Hepatocyte (in vitro differentiated cells): ENCODE data around the gene ASXL3. TPM values are rescaled to one million over a fixed set of nuclear protein-coding genes. Genes with fewer than 3 reads are reported as not detected.

ENCODE experiments used
- DNase-seq: peaks from one replicate; pipeline ENCODE4 v3.0.0-alpha.2; 2016; ENCODE audit warnings: low spot score
- H2AFZ ChIP-seq: fragments of 200-600 bp; sonication (generic); 2 replicates; pipeline ENCODE4 v1.6.0; 2016; ENCODE audit warnings: antibody characterized with exemption, mild to moderate bottlenecking
- H3K27ac ChIP-seq: fragments of 200-600 bp; sonication (generic); 2 replicates; pipeline ENCODE4 v1.5.1; 2016; ENCODE audit warnings: mild to moderate bottlenecking
- H3K27me3 ChIP-seq: fragments of 200-600 bp; sonication (generic); 2 replicates; pipeline ENCODE4 v1.6.1; 2016
- H3K36me3 ChIP-seq: fragments of 200-600 bp; sonication (generic); replicated peaks from 2 replicates; pipeline ENCODE4 v1.5.1; 2016; ENCODE audit warnings: low read depth; ENCODE audit not compliant: insufficient read depth
- H3K4me1 ChIP-seq: fragments of 200-600 bp; sonication (generic); 2 replicates; pipeline ENCODE4 v1.5.1; 2016; ENCODE audit warnings: mild to moderate bottlenecking, moderate library complexity; ENCODE audit not compliant: insufficient read depth
- H3K4me2 ChIP-seq: fragments of 200-600 bp; sonication (generic); 2 replicates; pipeline ENCODE4 v1.6.0; 2016
- H3K4me3 ChIP-seq: fragments of 200-600 bp; sonication (generic); 2 replicates; pipeline ENCODE4 v1.5.1; 2016; ENCODE audit warnings: mild to moderate bottlenecking
- H3K79me2 ChIP-seq: fragments of 200-600 bp; sonication (generic); 2 replicates; pipeline ENCODE4 v1.6.0; 2017; ENCODE audit warnings: mild to moderate bottlenecking
- H3K9me2 ChIP-seq: fragments of 200-600 bp; sonication (generic); replicated peaks from 2 replicates; pipeline ENCODE4 v1.6.0; 2017; ENCODE audit warnings: mild to moderate bottlenecking; ENCODE audit not compliant: insufficient read depth
- H3K9me3 ChIP-seq: fragments of 200-600 bp; sonication (generic); 2 replicates; pipeline ENCODE4 v1.5.1; 2016; ENCODE audit warnings: low read depth, mild to moderate bottlenecking
- H4K20me1 ChIP-seq: fragments of 200-600 bp; sonication (generic); 2 replicates; pipeline ENCODE4 v1.6.0; 2016; ENCODE audit warnings: mild to moderate bottlenecking; ENCODE audit not compliant: insufficient read depth, poor library complexity, severe bottlenecking
- CTCF ChIP-seq: fragments of 200-600 bp; sonication (generic); IDR thresholded peaks from 2 replicates; pipeline ENCODE4 v1.5.1; 2016; ENCODE audit warnings: antibody characterized with exemption, mild to moderate bottlenecking; ENCODE audit not compliant: poor library complexity
- EZH2 ChIP-seq: fragments of 200-600 bp; sonication (generic); IDR thresholded peaks from 2 replicates; pipeline ENCODE4 v1.6.1; 2016; ENCODE audit warnings: antibody characterized with exemption, mild to moderate bottlenecking, borderline replicate concordance
- EZH2phosphoT487 ChIP-seq: fragments of 200-600 bp; sonication (generic); IDR thresholded peaks from one replicate; pipeline ENCODE4 v1.6.1; 2018; ENCODE audit warnings: antibody characterized with exemption, mild to moderate bottlenecking, low read depth, moderate library complexity; ENCODE audit not compliant: unreplicated experiment, severe bottlenecking
- WGBS: methylation state at CpG from one replicate; pipeline ENCODE4 v1.1.6; 2016; ENCODE audit warnings: low lambda C conversion rate; ENCODE audit errors: missing lambda C conversion rate; 5-methylcytosine and 5-hydroxymethylcytosine counted together
- polyA plus RNA-seq: library from polyadenylated mRNA; unstranded; fragments of >200 nt; fragmentation: Nextera tagmentation; extraction: Ambion mirVana; gene quantifications from 2 replicates; pipeline ENCODE4 v1.2.1, GENCODE V29; 2016
- total RNA-seq: library from RNA; depleted of rRNA; stranded (reverse); fragments of >200 nt; gene quantifications from 2 replicates; pipeline ENCODE4 v1.2.3, GENCODE V29; 2014

The ASXL3 gene
- total and polyA plus RNA-seq, 2 experiments from 2014 or later = 1.4 to 8.7 TPM

GRCh38 chr18:33583901-33584300 lies 5.9 kb downstream of the ASXL3 start:
- no peak overlapping the region for H3K4me2 ChIP-seq
- peaks cover 86% of the 10 kb centered on the region for H3K79me2 ChIP-seq
- H3K9me2 ChIP-seq = no peaks in the 10 kb centered on the region
- H3K9me3 ChIP-seq = no peaks in the 10 kb centered on the region
- no peaks in the 10 kb centered on the region for H3K36me3 ChIP-seq
- H4K20me1 ChIP-seq = no peaks in the 10 kb centered on the region
- WGBS = 81% methylated on average over 1 of the region's 1 CpG
- no peak for TF ChIP-seq CTCF
- no peak for TF ChIP-seq EZH2
- TF ChIP-seq EZH2phosphoT487 = no peak
- H3K27ac ChIP-seq = no peak overlapping the region
- no peaks in the 10 kb centered on the region for H3K27me3 ChIP-seq
- H3K4me1 ChIP-seq = peaks cover 5% of the 10 kb centered on the region
- no peak for DNase-seq
- no peak overlapping the region for H2AFZ ChIP-seq
- H3K4me3 ChIP-seq = no peak overlapping the region

- WGBS = 69% methylated on average over 3 of the region's 3 CpGs
- Histone ChIP-seq H3K27ac (no peak overlapping the region), H3K4me3 (no peak overlapping the region), H3K9me2 (no peaks in the 10 kb centered on the region), H3K27me3 (no peaks in the 10 kb centered on the region), H3K4me2 (no peak overlapping the region), H3K9me3 (no peaks in the 10 kb centered on the region), H3K79me2 (peaks cover 91% of the 10 kb centered on the region), H3K36me3 (no peaks in the 10 kb centered on the region), H4K20me1 (no peaks in the 10 kb centered on the region), H2AFZ (no peak overlapping the region), H3K4me1 (peaks cover 5% of the 10 kb centered on the region)
- no peak for TF ChIP-seq CTCF
- no peak for TF ChIP-seq EZH2phosphoT487
- no peak for TF ChIP-seq EZH2
- DNase-seq = no peak
These were observed 6.8 kb downstream of the ASXL3 start for GRCh38 chr18:33584548-33585430.

GRCh38 chr18:33585431-33585775 lies 7.4 kb downstream of the ASXL3 start:
- no peaks in the 10 kb centered on the region for H3K36me3 ChIP-seq
- no peaks in the 10 kb centered on the region for H3K9me2 ChIP-seq
- DNase-seq = no peak
- H3K4me1 ChIP-seq = peaks cover 3% of the 10 kb centered on the region
- no peak overlapping the region for H3K4me2 ChIP-seq
- no peak overlapping the region for H3K27ac ChIP-seq
- H3K27me3 ChIP-seq = no peaks in the 10 kb centered on the region
- no peaks in the 10 kb centered on the region for H3K9me3 ChIP-seq
- TF ChIP-seq EZH2 (no peak), CTCF (no peak)
- H3K4me3 ChIP-seq = no peak overlapping the region
- peaks cover 90% of the 10 kb centered on the region for H3K79me2 ChIP-seq
- 96% methylated on average over 3 of the region's 3 CpGs for WGBS
- no peaks in the 10 kb centered on the region for H4K20me1 ChIP-seq
- H2AFZ ChIP-seq = no peak overlapping the region
